PC-3 (cell line): ENCODE results near the gene SRSF7. TPM values are rescaled to one million over a fixed set of nuclear protein-coding genes. Genes with fewer than 3 reads are reported as not detected.
"Not testable (repeated sequence)": the region's sequence is repeated elsewhere in the genome, so short reads cannot be mapped to it uniquely, and the experiment has no call there.

Experiments
- ATAC-seq: fragments of 200-7000 bp; cut with Tn5 transposase; 2 replicates; pipeline ENCODE4 v1.9.1; 2020; ENCODE audit warnings: mild to moderate bottlenecking, moderate library complexity
- BruUV-seq: library from RNA; stranded (reverse); fragments of 400-500 nt; replicated peaks from 2 replicates; lab custom pipeline; 2021; lab: Mats Ljungman, UMichigan
- CTCF ChIA-PET: fragments of 300-600 bp; sonication (Branson Sonifier 250); formaldehyde crosslinking; loops from one replicate; lab custom pipeline; 2022; ENCODE audit warnings: antibody characterized with exemption; lab: Charles Lee
- POLR2A ChIA-PET: fragments of 300-600 bp; sonication (Branson Sonifier 250); formaldehyde crosslinking; loops from one replicate; lab custom pipeline; 2022; ENCODE audit warnings: antibody characterized with exemption; ENCODE audit not compliant: unreplicated experiment; lab: Charles Lee
- DNase-seq: peaks from one replicate; pipeline ENCODE4 v3.0.0-alpha.2; 2015
- H2AFZ ChIP-seq: fragments of 300-600 bp; sonication (generic); 2 replicates; pipeline ENCODE4 v1.6.0; 2016; ENCODE audit warnings: antibody characterized with exemption, low read length
- H3F3A ChIP-seq: fragments of 300-600 bp; sonication (generic); one replicate; pipeline ENCODE4 v1.6.0; 2017; ENCODE audit warnings: antibody characterized with exemption, low read length, control low read depth, mild to moderate bottlenecking; ENCODE audit not compliant: unreplicated experiment
- H3K27ac ChIP-seq: fragments of 300-600 bp; sonication (generic); 2 replicates; pipeline ENCODE4 v1.5.1; 2016; ENCODE audit warnings: mild to moderate bottlenecking, low read length
- H3K27me3 ChIP-seq: fragments of 300-600 bp; sonication (generic); 2 replicates; pipeline ENCODE4 v1.6.1; 2016; ENCODE audit warnings: low read length, mixed read lengths
- H3K36me3 ChIP-seq: fragments of 300-600 bp; sonication (generic); 2 replicates; pipeline ENCODE4 v1.6.1; 2016; ENCODE audit warnings: low read depth, mixed run types, low read length, mixed read lengths
- H3K4me1 ChIP-seq: fragments of 300-600 bp; sonication (generic); 2 replicates; pipeline ENCODE4 v1.5.1; 2016; ENCODE audit warnings: low read length; ENCODE audit not compliant: insufficient read depth
- H3K4me2 ChIP-seq: fragments of 300-600 bp; sonication (generic); 2 replicates; pipeline ENCODE4 v1.6.0; 2016; ENCODE audit warnings: low read length
- H3K4me3 ChIP-seq: fragments of 300-600 bp; sonication (generic); 2 replicates; pipeline ENCODE4 v1.5.1; 2016; ENCODE audit warnings: mild to moderate bottlenecking, low read length, mixed read lengths
- H3K79me2 ChIP-seq: fragments of 300-600 bp; sonication (generic); 2 replicates; pipeline ENCODE4 v1.6.1; 2017; ENCODE audit warnings: low read length, mixed read lengths
- H3K9ac ChIP-seq: fragments of 300-600 bp; sonication (generic); 2 replicates; pipeline ENCODE4 v1.6.0; 2016; ENCODE audit warnings: mild to moderate bottlenecking, low read length
- H3K9me2 ChIP-seq: fragments of 300-600 bp; sonication (generic); replicated peaks from 2 replicates; pipeline ENCODE4 v1.6.1; 2016; ENCODE audit warnings: mixed run types, low read length, mixed read lengths
- H3K9me3 ChIP-seq: fragments of 300-600 bp; sonication (generic); 2 replicates; pipeline ENCODE4 v1.6.1; 2016; ENCODE audit warnings: low read length, mixed read lengths
- H4K20me1 ChIP-seq: fragments of 300-600 bp; sonication (generic); 2 replicates; pipeline ENCODE4 v1.6.1; 2016; ENCODE audit warnings: low read length, mixed read lengths
- CTCF ChIP-seq: fragments of 300-600 bp; sonication (generic); conservative IDR thresholded peaks from 2 replicates; pipeline ENCODE4 v1.5.1; 2017; ENCODE audit warnings: antibody characterized with exemption, low read depth, mild to moderate bottlenecking, low read length
- EZH2 ChIP-seq: fragments of 300-600 bp; sonication (generic); IDR thresholded peaks from one replicate; pipeline ENCODE4 v1.6.1; 2017; ENCODE audit warnings: antibody characterized with exemption, mild to moderate bottlenecking, low read length; ENCODE audit not compliant: unreplicated experiment
- EZH2phosphoT487 ChIP-seq: fragments of 300-600 bp; sonication (generic); IDR thresholded peaks from 2 replicates; pipeline ENCODE4 v1.6.1; 2018; ENCODE audit warnings: mild to moderate bottlenecking, antibody characterized with exemption, low read length, borderline replicate concordance
- intact Hi-C: fragments of 100-400 bp; cut with micrococcal nuclease; formaldehyde crosslinking; loops from 2 replicates; pipeline ENCODE4 v1.9.0; 2023
- total RNA-seq: library from RNA; depleted of rRNA; stranded (reverse); fragments of >200 nt; gene quantifications from 2 replicates; pipeline ENCODE4 v1.2.3, GENCODE V29; 2014

Gene SRSF7
- total RNA-seq, 1 experiment from 2014 or later: 160 TPM

GRCh38 chr2:38763228-38763627, 12.1 kb upstream of the SRSF7 start:
- TF ChIP-seq CTCF (no peak), EZH2 (no peak), EZH2phosphoT487 (no peak)
- no peaks in the 10 kb centered on the region for H3F3A ChIP-seq
- no peaks in the 10 kb centered on the region for H3K27me3 ChIP-seq
- ChIA-PET POLR2A (interaction anchor here (0.6 kb wide), 1 partner anchor 144 kb away, joined by 4 read pairs; no protein-coding TSS in a partner anchor), CTCF (no interaction called here)
- no peaks in the 10 kb centered on the region for H3K79me2 ChIP-seq
- no peaks in the 10 kb centered on the region for H4K20me1 ChIP-seq
- H3K4me3 ChIP-seq: no peak overlapping the region
- ATAC-seq (no peak), DNase-seq (no peak)
- no peaks in the 10 kb centered on the region for H3K9me3 ChIP-seq
- no TSS peak for BruUV-seq
- H3K9me2 ChIP-seq: no peaks in the 10 kb centered on the region
- H2AFZ ChIP-seq: no peak overlapping the region
- H3K36me3 ChIP-seq: no peaks in the 10 kb centered on the region
- H3K4me1 ChIP-seq: peaks cover 29% of the 10 kb centered on the region
- intact Hi-C loops: no loop called here
- H3K4me2 ChIP-seq: no peak overlapping the region
- no peak overlapping the region for H3K27ac ChIP-seq
- H3K9ac ChIP-seq: no peak overlapping the region

- intact Hi-C loops, ATAC-seq, H3K9ac ChIP-seq, BruUV-seq, H3K9me3 ChIP-seq, H3F3A ChIP-seq, H2AFZ ChIP-seq, H3K27me3 ChIP-seq, CTCF ChIA-PET, H3K4me3 ChIP-seq, H3K36me3 ChIP-seq, H3K4me1 ChIP-seq, H3K79me2 ChIP-seq, H4K20me1 ChIP-seq, POLR2A ChIA-PET, DNase-seq, H3K4me2 ChIP-seq, H3K27ac ChIP-seq, H3K9me2 ChIP-seq: not testable (repeated sequence)
Measured at GRCh38 chr2:38755891-38756290, 4.7 kb upstream of the SRSF7 start.

- Histone ChIP-seq H3K4me3 (0 out of 2 replicates have a peak overlapping the region, but pooled peaks have one; percentile 49), H3K9me2 (no peaks in the 10 kb centered on the region), H3K79me2 (peaks cover 17% of the 10 kb centered on the region), H3K4me1 (peaks cover 6% of the 10 kb centered on the region), H3K9me3 (no peaks in the 10 kb centered on the region), H3K27ac (no peak overlapping the region), H3K4me2 (peak overlapping the region; percentile 65), H3K36me3 (peaks cover 7% of the 10 kb centered on the region), H2AFZ (peak overlapping the region; percentile 59), H4K20me1 (peaks cover 11% of the 10 kb centered on the region), H3F3A (no peaks in the 10 kb centered on the region), H3K27me3 (no peaks in the 10 kb centered on the region), H3K9ac (no peak overlapping the region)
- ATAC-seq (no peak), DNase-seq (no peak)
- TF ChIP-seq EZH2phosphoT487 (no peak), EZH2 (no peak), CTCF (no peak)
- CTCF ChIA-PET: interaction anchor here (0.6 kb wide), 1 partner anchor 172 kb away, joined by 3 read pairs; no protein-coding TSS in a partner anchor
- POLR2A ChIA-PET: no interaction called here
- no TSS peak for BruUV-seq
- intact Hi-C loops: loop anchor here (5.0 kb wide), 1 partner anchor 377 kb away; the partner anchor contains the start of gene ATL2
Measured at GRCh38 chr2:38754506-38754905, 3.3 kb upstream of the SRSF7 start.
